Testis (tissue), 3 donors: ENCODE data around the gene DTX2. TPM values are rescaled to one million over a fixed set of nuclear protein-coding genes. Genes with fewer than 3 reads are reported as not detected.
"Not testable (repeated sequence)": the region's sequence is repeated elsewhere in the genome, so short reads cannot be mapped to it uniquely, and the experiment has no call there.

Experiments
- DNase-seq: peaks from one replicate; pipeline ENCODE4 v3.0.0-alpha.2; 2019
- H3K27ac ChIP-seq, 2 donors: fragments of 200-600 bp; sonication (generic); one replicate each; pipeline ENCODE4 v1.5.1; 2019
- H3K27me3 ChIP-seq: fragments of 200-600 bp; sonication (generic); one replicate; pipeline ENCODE4 v1.5.1; 2019
- H3K36me3 ChIP-seq: fragments of 200-600 bp; sonication (generic); one replicate; pipeline ENCODE4 v1.5.1; 2017; ENCODE audit warnings: low read depth; ENCODE audit errors: missing control alignments
- H3K4me1 ChIP-seq: fragments of 200-600 bp; sonication (generic); one replicate; pipeline ENCODE4 v1.5.1; 2019
- H3K4me3 ChIP-seq, 2 donors: fragments of 200-600 bp; sonication (generic); one replicate each; pipeline ENCODE4 v1.5.1; 2017 to 2019
- H3K9me3 ChIP-seq: fragments of 200-600 bp; sonication (generic); one replicate; pipeline ENCODE4 v1.5.1; 2017
- CTCF ChIP-seq, 3 experiments: fragments of 450-650 bp in 2 of 3; fragments of 200-600 bp in 1 of 3; sonication (generic) in 1 of 3; IDR thresholded peaks; one replicate each; pipeline ENCODE4 v1.5.1; 2016 to 2019; ENCODE audit warnings: antibody characterized with exemption in 3 of 3, mild to moderate bottlenecking in 2 of 3, moderate library complexity in 1 of 3
- WGBS, 2 donors: methylation state at CpG; one replicate each; pipeline ENCODE4 v1.1.5; 2018; 5-methylcytosine and 5-hydroxymethylcytosine counted together
- intact Hi-C: fragments of 100-400 bp; cut with DNase I; formaldehyde crosslinking; loops from one replicate; pipeline ENCODE4 v1.15.1; 2023; ENCODE audit warnings: low total_unique reads
- polyA plus RNA-seq: library from polyadenylated mRNA; stranded (reverse); fragments of 350-450 nt; fragmentation: Illumina TruSeq; extraction: RNeasy Lipid Tissue Mini Kit (QIAGEN cat#74804); gene quantifications from one replicate; pipeline ENCODE4 v1.2.3, GENCODE V29; 2014; ENCODE audit warnings: low read depth, low replicate concordance; ENCODE audit not compliant: insufficient read depth
- small RNA-seq, 2 donors: library from RNA; depleted of rRNA; stranded (forward); fragments of <200 nt; gene quantifications; one replicate each; pipeline ENCODE3, GENCODE V24; 2016
- total RNA-seq, 2 donors: library from RNA; depleted of rRNA; stranded (reverse); fragments of >200 nt; gene quantifications; one replicate each; pipeline ENCODE4 v1.2.3, GENCODE V29; 2016

The DTX2 gene
- total and polyA plus RNA-seq, 3 donors from 2014 or later = 65.1 to 239 (median 200) TPM

GRCh38 chr7:76549025-76549854 is 87.7 kb downstream of the DTX2 start:
- H3K27me3 ChIP-seq, H3K36me3 ChIP-seq, intact Hi-C loops, H3K9me3 ChIP-seq, H3K4me1 ChIP-seq: not testable (repeated sequence)
- 0% methylated on average over 8 to 45 of the region's 71 CpGs for WGBS, 2 donors
- Histone ChIP-seq H3K4me3 (peak overlapping the region; percentile 96 to 99), H3K27ac (peak overlapping the region; percentile 89 to 92)
- peak in 1 of 3 experiments; percentile 22 for TF ChIP-seq CTCF (IDR thresholded peaks at IDR 0.05)
- peak; percentile 93 for DNase-seq

GRCh38 chr7:76549855-76550248 is 88.3 kb downstream of the DTX2 start:
- H3K36me3 ChIP-seq, H3K4me1 ChIP-seq, intact Hi-C loops, H3K27me3 ChIP-seq, H3K9me3 ChIP-seq, DNase-seq: not testable (repeated sequence)
- peak overlapping the region; percentile 89 to 92 for H3K27ac ChIP-seq
- 0 to 2% methylated on average over 9 to 18 of the region's 19 CpGs for WGBS, 2 donors
- peak overlapping the region; percentile 96 to 99 for H3K4me3 ChIP-seq

- H3K27me3 ChIP-seq, intact Hi-C loops, DNase-seq, H3K36me3 ChIP-seq, H3K4me3 ChIP-seq, H3K4me1 ChIP-seq, H3K27ac ChIP-seq, H3K9me3 ChIP-seq: not testable (repeated sequence)
- 90 to 94% methylated on average over 6 of the region's 6 CpGs for WGBS, 2 donors
These were observed 90.5 kb downstream of the DTX2 start for GRCh38 chr7:76551992-76552391.

Small RNAs within 50 kb of the gene (small RNA-seq; reads per million reads assigned to genes)
- 0 reads per million in 2 donors for gene RF00019

Other genes starting within 250 kb of the DTX2 start
- 100 to 1,000 TPM; 216 to 245 TPM for gene HSPB1, start 159.0 kb upstream of the DTX2 start, total RNA-seq
- 190 TPM for gene HSPB1, start 159.0 kb upstream of the DTX2 start, polyA plus RNA-seq
- gene YWHAG, start 102.7 kb upstream of the DTX2 start, total RNA-seq = 10 to 100 TPM; 78.4 to 80.2 TPM
- 67.4 TPM for gene YWHAG, start 102.7 kb upstream of the DTX2 start, polyA plus RNA-seq
- 1 to 10 TPM; 1.8 to 2.3 TPM for gene SSC4D, start 52.0 kb upstream of the DTX2 start, total RNA-seq
- gene SSC4D, start 52.0 kb upstream of the DTX2 start, polyA plus RNA-seq = 2.8 TPM
- 1 to 10 TPM; 1.7 to 3.5 TPM for gene ZP3, start 36.8 kb upstream of the DTX2 start, total RNA-seq
- gene ZP3, start 36.8 kb upstream of the DTX2 start, polyA plus RNA-seq = 2.0 TPM
- 10 to 100 TPM; 19.1 to 27.1 TPM for gene UPK3B, start 48.8 kb downstream of the DTX2 start, total RNA-seq
- 66.8 TPM for gene UPK3B, start 48.8 kb downstream of the DTX2 start, polyA plus RNA-seq
- 1 to 10 TPM in 1 of 2 donors, under 1 TPM in 1; 0.68 to 1.3 TPM for gene SPDYE16, start 81.6 kb downstream of the DTX2 start, total RNA-seq
- 4.1 TPM for gene SPDYE16, start 81.6 kb downstream of the DTX2 start, polyA plus RNA-seq
- gene POMZP3, start 165.6 kb downstream of the DTX2 start, total RNA-seq = 10 to 100 TPM; 22.3 to 35.0 TPM
- gene POMZP3, start 165.6 kb downstream of the DTX2 start, polyA plus RNA-seq = 30.9 TPM